Loucy (cell line): ENCODE measurements around the gene DNAH11.

ENCODE experiments used
- EZH2phosphoT487 ChIP-seq: fragments of 200-600 bp; IDR thresholded peaks from 2 replicates; pipeline ENCODE4 v1.6.1; 2018; ENCODE audit warnings: antibody characterized with exemption, mild to moderate bottlenecking, moderate library complexity, borderline replicate concordance
- TF ChIP-seq, protein P1 (sequence below): fragments of 200-600 bp; sonication (generic); conservative IDR thresholded peaks from 2 replicates; pipeline ENCODE4 v1.5.1; 2014; ENCODE audit warnings: mild to moderate bottlenecking, antibody characterized with exemption, low read length

DNA sequence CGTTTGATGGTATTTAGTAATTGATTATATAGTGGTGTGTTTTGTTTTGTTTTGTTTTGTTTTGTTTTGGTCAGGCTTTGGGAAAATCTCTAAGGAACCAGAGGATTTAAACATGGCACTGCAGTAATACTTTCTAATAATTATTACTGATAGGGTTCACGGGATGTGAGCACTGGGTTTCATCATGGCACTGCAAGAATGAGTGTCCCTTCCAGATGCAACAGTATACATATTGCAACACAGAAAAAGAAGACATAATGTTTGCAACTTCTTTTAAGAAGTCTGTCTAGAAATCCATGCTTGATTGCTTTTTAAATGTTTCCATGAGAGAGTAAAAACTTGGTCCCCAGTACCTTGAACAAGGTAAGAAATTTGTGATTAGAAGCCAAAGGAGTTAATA, 405.1 kb downstream of the DNAH11 start:
- TF ChIP-seq, protein P1, sequence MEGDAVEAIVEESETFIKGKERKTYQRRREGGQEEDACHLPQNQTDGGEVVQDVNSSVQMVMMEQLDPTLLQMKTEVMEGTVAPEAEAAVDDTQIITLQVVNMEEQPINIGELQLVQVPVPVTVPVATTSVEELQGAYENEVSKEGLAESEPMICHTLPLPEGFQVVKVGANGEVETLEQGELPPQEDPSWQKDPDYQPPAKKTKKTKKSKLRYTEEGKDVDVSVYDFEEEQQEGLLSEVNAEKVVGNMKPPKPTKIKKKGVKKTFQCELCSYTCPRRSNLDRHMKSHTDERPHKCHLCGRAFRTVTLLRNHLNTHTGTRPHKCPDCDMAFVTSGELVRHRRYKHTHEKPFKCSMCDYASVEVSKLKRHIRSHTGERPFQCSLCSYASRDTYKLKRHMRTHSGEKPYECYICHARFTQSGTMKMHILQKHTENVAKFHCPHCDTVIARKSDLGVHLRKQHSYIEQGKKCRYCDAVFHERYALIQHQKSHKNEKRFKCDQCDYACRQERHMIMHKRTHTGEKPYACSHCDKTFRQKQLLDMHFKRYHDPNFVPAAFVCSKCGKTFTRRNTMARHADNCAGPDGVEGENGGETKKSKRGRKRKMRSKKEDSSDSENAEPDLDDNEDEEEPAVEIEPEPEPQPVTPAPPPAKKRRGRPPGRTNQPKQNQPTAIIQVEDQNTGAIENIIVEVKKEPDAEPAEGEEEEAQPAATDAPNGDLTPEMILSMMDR: no peak
- no peak for TF ChIP-seq EZH2phosphoT487
